HG03196 (cell line): ENCODE data around the gene STIP1.

Experiments
- ATAC-seq: cut with Tn5 transposase; IDR thresholded peaks from one replicate; pipeline ENCODE4 v1.9.1; 2021; ENCODE audit not compliant: unreplicated experiment

Gene STIP1

DNA sequence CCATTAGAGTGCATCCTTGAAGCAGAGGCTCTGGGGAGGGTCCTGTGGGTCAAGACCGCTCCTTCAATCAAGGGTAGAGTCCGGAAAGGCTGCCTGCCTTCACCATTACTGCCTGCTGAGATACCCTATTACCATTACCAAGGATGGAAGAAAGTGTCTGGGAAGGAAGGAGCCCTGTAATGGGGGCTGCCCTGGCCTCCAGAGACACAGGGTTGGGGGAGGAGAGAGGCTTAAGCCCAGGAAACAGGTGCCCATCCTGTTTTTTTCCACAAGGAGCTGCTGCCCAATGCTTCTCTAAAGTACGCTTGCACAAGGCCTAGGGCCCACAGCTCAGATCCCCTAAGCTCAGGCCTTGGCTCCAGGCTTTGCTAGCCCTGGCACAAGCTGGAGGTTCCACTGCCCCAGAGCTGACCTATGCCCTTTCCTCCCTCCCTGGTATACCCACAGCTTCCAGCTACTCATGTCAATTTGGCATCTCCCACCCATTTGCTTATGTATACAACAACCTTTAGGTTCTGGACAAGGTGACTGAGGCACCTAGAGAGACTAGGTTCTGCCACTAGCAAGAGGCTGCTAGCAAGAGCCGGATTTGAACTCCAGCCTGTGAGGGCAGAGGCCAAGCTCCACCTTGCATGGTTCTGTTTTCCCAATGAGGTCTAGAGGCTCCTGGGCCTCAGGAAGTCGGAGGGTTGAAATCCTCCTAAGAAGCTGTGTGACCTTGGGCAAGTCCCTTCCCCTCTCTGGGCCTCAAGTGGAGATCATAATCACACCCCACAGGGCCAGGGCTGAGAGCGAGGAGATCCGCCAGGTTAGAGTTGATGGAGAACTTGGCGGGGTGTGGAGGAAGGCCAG lies 63.8 kb downstream of the STIP1 start:
- ATAC-seq: no peak

DNA sequence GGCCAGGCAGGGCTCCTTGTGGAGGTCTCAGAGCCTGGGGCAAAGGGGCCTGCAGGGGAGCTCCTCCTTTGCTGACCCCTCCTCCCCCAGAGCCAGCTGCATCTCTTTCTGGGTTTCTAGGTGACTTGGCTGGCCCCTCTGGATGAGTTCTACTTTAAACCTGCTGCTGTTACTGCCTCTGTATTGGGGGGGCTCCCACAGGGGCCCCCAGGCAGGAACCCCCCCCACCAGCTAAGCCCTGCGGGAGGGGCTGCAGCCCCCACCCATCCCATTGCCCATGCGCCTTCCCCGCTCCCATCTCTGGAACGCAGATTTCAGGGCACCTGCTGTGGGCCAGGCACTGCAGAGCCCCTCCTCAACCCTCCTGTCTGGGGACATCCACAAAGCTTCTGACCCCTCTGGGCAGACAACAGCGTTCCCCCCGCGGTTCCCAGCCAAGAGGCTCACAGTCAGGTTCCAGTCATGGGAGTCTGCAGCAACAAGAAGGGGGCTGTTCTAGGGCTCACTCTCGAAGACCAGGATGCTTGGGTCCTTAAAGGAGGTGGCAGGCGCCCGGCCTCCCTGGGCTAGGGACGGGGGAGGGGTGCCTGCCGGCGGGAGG lies 64.5 kb downstream of the STIP1 start:
- no peak for ATAC-seq

DNA sequence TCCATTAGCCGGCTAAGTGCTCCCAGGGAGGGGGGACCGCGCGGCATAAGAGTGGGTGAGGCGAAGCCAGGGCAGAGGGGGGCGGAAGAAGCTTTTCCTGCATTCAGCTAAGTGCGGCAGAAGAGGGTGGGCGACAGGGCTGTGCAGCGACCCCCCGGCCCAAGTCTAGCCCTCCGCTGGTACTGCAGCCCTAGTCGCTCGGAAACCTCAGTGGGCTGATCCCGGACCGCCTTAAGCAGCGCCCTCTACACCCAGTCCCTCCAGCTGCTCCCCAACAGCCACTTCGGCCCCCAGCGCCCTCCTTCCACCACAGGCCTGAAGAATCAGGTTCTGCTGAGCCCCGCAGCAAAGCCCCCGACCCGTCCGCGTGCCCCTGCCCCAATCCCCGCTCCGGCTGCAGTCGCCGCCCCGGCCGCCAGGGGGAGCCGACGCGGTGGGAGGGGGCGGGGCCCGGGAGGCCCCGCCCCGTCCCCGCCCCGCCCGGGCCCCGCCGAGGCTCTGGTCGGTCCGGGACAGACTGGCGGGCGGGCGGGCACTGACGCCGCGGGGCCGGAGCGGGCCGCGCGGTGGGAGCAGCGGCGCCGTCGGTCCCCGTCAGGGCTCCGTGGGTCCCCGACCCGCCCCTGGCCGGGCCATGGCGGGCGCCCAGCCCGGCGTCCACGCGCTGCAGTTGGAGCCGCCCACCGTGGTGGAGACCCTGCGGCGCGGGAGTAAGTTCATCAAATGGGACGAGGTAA lies 65.2 kb downstream of the STIP1 start, which contains the start of gene PLCB3:
Gene PLCB3 (plus strand): TSS at position 515 of the 737 bp plus-strand sequence. CDS start 120 bp downstream, at position 635.
- no peak for ATAC-seq

DNA sequence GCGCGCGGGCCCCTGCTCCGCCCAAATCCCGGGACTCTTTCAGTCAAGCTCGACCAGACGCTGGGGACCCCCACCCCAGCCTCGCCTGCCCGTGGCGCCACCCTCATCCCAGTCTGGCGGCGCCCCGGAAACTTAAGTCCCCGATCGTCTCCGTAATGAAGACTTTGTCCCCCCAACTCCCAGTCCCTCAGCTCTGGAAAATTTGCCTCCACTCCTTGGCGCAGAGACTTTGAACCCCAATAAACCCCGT lies 65.7 kb downstream of the STIP1 start:
- no peak for ATAC-seq

DNA sequence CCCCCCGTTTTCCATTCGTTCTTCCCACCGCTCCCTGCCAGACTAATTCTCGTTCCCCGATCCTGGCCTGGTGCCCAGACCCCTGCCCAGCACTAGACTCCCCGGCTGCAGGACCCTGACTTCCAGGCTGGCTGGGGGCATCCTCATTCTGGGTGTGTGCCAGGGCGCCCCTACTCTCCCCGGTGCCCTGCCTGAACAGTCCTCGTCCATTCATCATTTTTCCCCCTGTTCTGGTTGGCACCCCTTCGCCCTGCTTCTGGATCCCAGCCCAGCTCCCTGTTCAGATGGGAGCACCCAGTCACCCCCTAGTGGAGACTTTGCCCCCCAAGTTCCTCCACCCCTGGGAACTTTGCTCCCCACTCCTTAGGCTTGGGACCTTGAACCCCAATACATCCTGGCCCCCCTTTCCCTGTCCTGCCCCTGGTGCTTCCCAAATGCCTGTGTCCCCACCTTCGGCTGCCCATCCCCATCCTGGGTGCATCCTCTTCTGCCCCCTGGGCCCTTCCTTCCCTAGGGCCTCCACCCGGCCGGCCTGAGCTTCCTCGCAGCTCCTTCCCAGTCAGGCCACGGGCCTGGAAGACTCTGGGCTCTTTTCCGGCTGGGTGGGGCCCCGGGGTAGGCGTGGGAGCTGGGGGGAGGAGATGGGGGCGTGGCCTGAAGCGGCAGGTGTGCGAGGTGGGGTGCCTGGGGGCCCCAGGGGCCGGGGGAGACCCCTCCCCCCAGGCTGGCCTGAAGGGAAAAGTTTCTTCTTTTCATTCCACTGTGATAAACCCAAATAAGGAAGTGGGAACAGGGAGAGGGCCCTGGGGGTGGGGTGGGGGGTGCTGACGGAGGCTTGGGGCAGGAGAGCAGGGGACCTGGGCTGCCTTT lies 66.3 kb downstream of the STIP1 start:
- no peak for ATAC-seq

DNA sequence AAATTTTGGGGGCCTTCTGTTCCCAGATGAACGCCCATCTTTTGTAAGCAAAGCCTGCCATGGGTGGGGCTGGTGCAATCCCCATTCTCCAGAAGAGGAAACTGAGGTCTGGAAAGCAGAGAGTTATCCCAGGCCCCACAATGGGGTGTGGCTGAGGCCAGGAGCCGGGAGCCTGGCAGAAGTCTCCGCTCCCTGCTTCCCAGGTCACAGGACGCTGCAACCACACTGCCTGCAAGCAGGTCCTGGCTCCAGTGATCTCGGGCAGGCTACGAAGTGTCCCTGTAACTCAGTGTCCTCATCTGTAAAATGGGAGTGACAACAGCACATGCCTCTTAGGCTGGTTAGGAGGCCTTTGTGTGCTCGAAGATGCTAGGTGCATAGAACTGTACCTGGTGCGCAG lies 67.1 kb downstream of the STIP1 start:
- no peak for ATAC-seq

DNA sequence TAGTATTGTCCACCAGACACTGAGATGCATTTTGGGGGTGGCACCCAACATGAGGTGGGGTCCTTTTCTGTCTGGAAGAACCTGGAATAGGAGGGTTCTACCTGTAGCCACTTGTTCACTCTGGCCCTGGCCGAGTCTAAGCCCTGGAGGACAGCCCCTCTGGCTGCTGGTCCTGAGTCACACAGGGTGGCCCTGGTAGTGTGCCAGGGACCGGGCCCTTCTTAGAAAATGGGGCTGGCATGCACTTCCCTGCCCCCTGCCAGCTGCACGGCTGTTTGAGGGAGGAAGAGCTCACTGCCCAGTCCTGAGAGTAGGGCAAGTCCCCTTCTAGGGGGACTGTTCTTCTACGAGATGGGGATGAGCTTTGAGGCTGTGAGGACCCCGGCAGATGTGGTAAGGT lies 67.5 kb downstream of the STIP1 start:
- no peak for ATAC-seq
